ENCODE data around the gene RALGAPA2.
"Not testable (repeated sequence)": the region's sequence is repeated elsewhere in the genome, so short reads cannot be mapped to it uniquely, and the experiment has no call there.

Gene RALGAPA2

GRCh38 chr20:20546402-20546801 lies 166.0 kb downstream of the RALGAPA2 start:
- Histone ChIP-seq H3K9me3 (ENCODE audit: insufficient read depth, low read length) (no peaks in the 10 kb centered on the region), H3K4me3 (ENCODE audit: insufficient read depth, low read length, poor library complexity, severe bottlenecking) (no peak overlapping the region), H3K27ac (ENCODE audit: low read depth, low read length) (no peak overlapping the region), H3K36me3 (ENCODE audit: low read length) (no peaks in the 10 kb centered on the region), H3K9ac (ENCODE audit: low read length) (no peak overlapping the region), H4K20me1 (ENCODE audit: low read depth, low read length) (no peaks in the 10 kb centered on the region), H3F3A (ENCODE audit: insufficient read depth) (no peaks in the 10 kb centered on the region), H3K79me2 (ENCODE audit: insufficient read depth, low read length) (no peaks in the 10 kb centered on the region), H3K9me2 (replicated peaks; ENCODE audit: insufficient read depth, low read length) (no peaks in the 10 kb centered on the region), H3K27me3 (ENCODE audit: low read length) (no peaks in the 10 kb centered on the region), H2AFZ (ENCODE audit: low read depth, low read length, severe bottlenecking) (no peak overlapping the region), H3K4me2 (ENCODE audit: low read depth, low read length, poor library complexity, severe bottlenecking) (no peak overlapping the region)
- no peak for TF ChIP-seq CTCF (IDR thresholded peaks at IDR 0.05; ENCODE audit: insufficient read depth, low read length, poor library complexity, severe bottlenecking)
- no peak for TF ChIP-seq EZH2phosphoT487 (conservative IDR thresholded peaks at IDR 0.05; ENCODE audit: low read length)

- not testable (repeated sequence) for H3K4me2 ChIP-seq (ENCODE audit: low read depth, low read length, poor library complexity, severe bottlenecking); H3F3A ChIP-seq (ENCODE audit: insufficient read depth); H3K9me3 ChIP-seq (ENCODE audit: insufficient read depth, low read length); H3K4me3 ChIP-seq (ENCODE audit: insufficient read depth, low read length, poor library complexity, severe bottlenecking); H3K9ac ChIP-seq (ENCODE audit: low read length); H3K9me2 ChIP-seq (replicated peaks; ENCODE audit: insufficient read depth, low read length); H3K36me3 ChIP-seq (ENCODE audit: low read length); H4K20me1 ChIP-seq (ENCODE audit: low read depth, low read length); H3K27me3 ChIP-seq (ENCODE audit: low read length); H3K27ac ChIP-seq (ENCODE audit: low read depth, low read length); H2AFZ ChIP-seq (ENCODE audit: low read depth, low read length, severe bottlenecking); H3K79me2 ChIP-seq (ENCODE audit: insufficient read depth, low read length)
These were observed 169.1 kb downstream of the RALGAPA2 start for GRCh38 chr20:20543348-20543747.

- H3K9me2 ChIP-seq (replicated peaks; ENCODE audit: insufficient read depth, low read length): no peaks in the 10 kb centered on the region
- H3K9me3 ChIP-seq (ENCODE audit: insufficient read depth, low read length): no peaks in the 10 kb centered on the region
- no peaks in the 10 kb centered on the region for H3K27me3 ChIP-seq (ENCODE audit: low read length)
- no peaks in the 10 kb centered on the region for H4K20me1 ChIP-seq (ENCODE audit: low read depth, low read length)
- no peak overlapping the region for H3K4me2 ChIP-seq (ENCODE audit: low read depth, low read length, poor library complexity, severe bottlenecking)
- no peak overlapping the region for H3K9ac ChIP-seq (ENCODE audit: low read length)
- no peaks in the 10 kb centered on the region for H3F3A ChIP-seq (ENCODE audit: insufficient read depth)
- H2AFZ ChIP-seq (ENCODE audit: low read depth, low read length, severe bottlenecking): no peak overlapping the region
- H3K27ac ChIP-seq (ENCODE audit: low read depth, low read length): no peak overlapping the region
- no peaks in the 10 kb centered on the region for H3K79me2 ChIP-seq (ENCODE audit: insufficient read depth, low read length)
- TF ChIP-seq EZH2phosphoT487 (conservative IDR thresholded peaks at IDR 0.05; ENCODE audit: low read length): no peak
- H3K4me3 ChIP-seq (ENCODE audit: insufficient read depth, low read length, poor library complexity, severe bottlenecking): no peak overlapping the region
- H3K36me3 ChIP-seq (ENCODE audit: low read length): no peaks in the 10 kb centered on the region
These were observed 176.1 kb downstream of the RALGAPA2 start for GRCh38 chr20:20536240-20536933.

- TF ChIP-seq CTCF (IDR thresholded peaks at IDR 0.05; ENCODE audit: insufficient read depth, low read length, poor library complexity, severe bottlenecking): no peak
- TF ChIP-seq EZH2phosphoT487 (conservative IDR thresholded peaks at IDR 0.05; ENCODE audit: low read length): no peak
- Histone ChIP-seq H4K20me1 (ENCODE audit: low read depth, low read length) (no peaks in the 10 kb centered on the region), H3K9me2 (replicated peaks; ENCODE audit: insufficient read depth, low read length) (no peaks in the 10 kb centered on the region), H3K9ac (ENCODE audit: low read length) (no peak overlapping the region), H3K27me3 (ENCODE audit: low read length) (no peaks in the 10 kb centered on the region), H3K36me3 (ENCODE audit: low read length) (no peaks in the 10 kb centered on the region), H3K9me3 (ENCODE audit: insufficient read depth, low read length) (no peaks in the 10 kb centered on the region), H3F3A (ENCODE audit: insufficient read depth) (no peaks in the 10 kb centered on the region), H2AFZ (ENCODE audit: low read depth, low read length, severe bottlenecking) (no peak overlapping the region), H3K79me2 (ENCODE audit: insufficient read depth, low read length) (no peaks in the 10 kb centered on the region), H3K27ac (ENCODE audit: low read depth, low read length) (no peak overlapping the region), H3K4me3 (ENCODE audit: insufficient read depth, low read length, poor library complexity, severe bottlenecking) (no peak overlapping the region), H3K4me2 (ENCODE audit: low read depth, low read length, poor library complexity, severe bottlenecking) (no peak overlapping the region)
These were observed 177.4 kb downstream of the RALGAPA2 start for GRCh38 chr20:20535051-20535450.
